CMK (cell line): ENCODE results near the gene TMEM38A.
A peak's percentile ranks its signal among the peaks of the same experiment; 100 is the strongest.

Experiments used
- DNase-seq: peaks from one replicate; pipeline ENCODE4 v3.0.0-alpha.2; 2010; ENCODE audit warnings: low read depth

Gene TMEM38A

GRCh38 chr19:16660763-16661479 lies at the start of gene TMEM38A:
Gene TMEM38A, plus strand, starts transcription at chr19:16661139. Its CDS starts 79 bp downstream, at chr19:16661218.
- DNase-seq, result no peak

- no peak for DNase-seq
These were observed 48.3 kb upstream of the TMEM38A start for GRCh38 chr19:16612636-16613035.

- no peak for DNase-seq
These were observed 47.1 kb upstream of the TMEM38A start for GRCh38 chr19:16613841-16614240.

- DNase-seq, result no peak
These were observed 46.0 kb upstream of the TMEM38A start for GRCh38 chr19:16614941-16615340.

GRCh38 chr19:16615808-16616207 lies 45.1 kb upstream of the TMEM38A start:
- DNase-seq, result no peak

GRCh38 chr19:16618248-16618647 lies 42.7 kb upstream of the TMEM38A start:
- no peak for DNase-seq

- DNase-seq, result no peak
These were observed 41.5 kb upstream of the TMEM38A start for GRCh38 chr19:16619457-16619856.

GRCh38 chr19:16620018-16620417 lies 40.9 kb upstream of the TMEM38A start:
- DNase-seq, result no peak

- DNase-seq, result no peak
These were observed 40.4 kb upstream of the TMEM38A start for GRCh38 chr19:16620584-16620983.

GRCh38 chr19:16621165-16621800 lies 39.7 kb upstream of the TMEM38A start:
- DNase-seq, result no peak

- DNase-seq, result no peak
These were observed 37.9 kb upstream of the TMEM38A start for GRCh38 chr19:16623066-16623465.

- DNase-seq, result no peak
These were observed 37.4 kb upstream of the TMEM38A start for GRCh38 chr19:16623576-16623975.

GRCh38 chr19:16624236-16624635 lies 36.7 kb upstream of the TMEM38A start:
- no peak for DNase-seq

- DNase-seq, result no peak
These were observed 35.6 kb upstream of the TMEM38A start for GRCh38 chr19:16625163-16625958.

- no peak for DNase-seq
These were observed 34.1 kb upstream of the TMEM38A start for GRCh38 chr19:16626796-16627192.

GRCh38 chr19:16627193-16627927 lies 33.6 kb upstream of the TMEM38A start:
- DNase-seq, result no peak

GRCh38 chr19:16627928-16628182 lies 33.1 kb upstream of the TMEM38A start:
- no peak for DNase-seq

- peak; percentile 79 for DNase-seq
These were observed 32.6 kb upstream of the TMEM38A start, which contains the start of gene MED26 for GRCh38 chr19:16628183-16628983. Gene MED26, minus strand, starts transcription at chr19:16628204. Its CDS starts 261 bp downstream, at chr19:16627943.

- no peak for DNase-seq
These were observed 31.8 kb upstream of the TMEM38A start for GRCh38 chr19:16628984-16629691.

- no peak for DNase-seq
These were observed 29.5 kb upstream of the TMEM38A start for GRCh38 chr19:16631465-16631864.

GRCh38 chr19:16637535-16637934 lies 23.4 kb upstream of the TMEM38A start:
- DNase-seq, result no peak
